ELR (cell line): ENCODE measurements around the gene PZP.
"Not testable (repeated sequence)": the region's sequence is repeated elsewhere in the genome, so short reads cannot be mapped to it uniquely, and the experiment has no call there.

Source experiments
- DNase-seq: peaks from one replicate; pipeline ENCODE4 v3.0.0-alpha.2; 2015; ENCODE audit warnings: low read depth

Gene PZP

DNA sequence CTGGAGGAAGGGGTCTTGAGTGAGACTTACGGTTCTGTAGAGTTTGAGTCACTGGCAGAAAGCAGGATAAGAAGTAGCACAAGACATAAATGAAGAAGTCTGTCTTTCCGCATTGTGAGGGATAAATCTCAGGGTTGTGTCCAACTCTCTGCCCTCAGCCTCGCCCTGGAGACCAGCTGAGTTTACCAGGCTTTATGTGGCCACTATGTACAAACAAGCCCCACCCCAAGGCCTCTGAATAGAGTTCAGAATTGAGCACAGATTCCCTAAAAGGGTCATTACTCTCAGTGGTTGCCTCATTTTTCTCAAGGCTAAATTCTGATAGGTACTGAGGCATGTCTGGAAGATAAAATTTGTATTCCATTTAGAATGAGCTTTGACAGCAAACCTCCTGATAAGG is at the start of gene PZP:
TSS of gene PZP (minus strand) at position 167 of the 400 bp plus-strand sequence. CDS start at position 113, 54 bp downstream.
- DNase-seq: no peak

GRCh38 chr12:9256758-9257405 is 48.7 kb upstream of the PZP start:
- no peak for DNase-seq

GRCh38 chr12:9256341-9256740 is 48.1 kb upstream of the PZP start:
- DNase-seq: no peak

DNA sequence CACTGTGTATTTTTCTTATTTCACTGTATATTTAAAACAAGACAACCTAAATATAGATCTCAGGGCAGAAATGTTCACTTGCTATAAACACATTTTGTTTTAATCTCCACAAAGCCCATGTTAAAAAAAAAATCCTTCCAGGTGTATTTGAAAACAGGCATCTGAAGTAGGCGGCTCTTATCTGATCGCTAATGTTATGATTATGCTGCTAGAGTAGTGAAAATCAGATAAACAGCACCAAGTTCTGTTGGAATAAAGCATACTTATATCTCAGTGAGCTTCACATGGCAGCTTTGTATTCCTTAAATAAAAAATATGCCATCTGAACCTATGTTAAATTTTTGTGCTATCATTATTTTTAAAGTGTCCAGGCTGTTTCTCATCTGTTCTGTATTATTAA is 47.6 kb upstream of the PZP start:
- DNase-seq: no peak

DNA sequence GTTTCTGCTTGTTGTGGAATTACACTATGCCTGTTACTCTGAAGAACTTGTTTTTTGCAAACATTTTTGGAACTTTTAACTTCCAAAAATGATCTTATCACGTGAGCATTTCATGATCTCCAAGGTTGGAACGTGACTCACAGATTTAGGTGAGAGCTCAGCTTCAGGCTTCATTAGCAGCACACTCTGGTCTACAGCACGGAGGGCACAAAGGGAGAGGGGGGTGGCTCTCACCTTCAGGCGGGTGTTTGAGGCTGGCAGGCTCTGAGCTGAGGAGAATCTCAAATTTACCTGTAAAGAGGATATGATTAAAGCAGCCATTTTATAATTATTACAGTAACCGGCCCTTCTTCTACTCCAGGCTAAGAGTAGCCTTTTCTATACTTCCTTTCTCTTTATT is 45.3 kb upstream of the PZP start:
- no peak for DNase-seq

DNA sequence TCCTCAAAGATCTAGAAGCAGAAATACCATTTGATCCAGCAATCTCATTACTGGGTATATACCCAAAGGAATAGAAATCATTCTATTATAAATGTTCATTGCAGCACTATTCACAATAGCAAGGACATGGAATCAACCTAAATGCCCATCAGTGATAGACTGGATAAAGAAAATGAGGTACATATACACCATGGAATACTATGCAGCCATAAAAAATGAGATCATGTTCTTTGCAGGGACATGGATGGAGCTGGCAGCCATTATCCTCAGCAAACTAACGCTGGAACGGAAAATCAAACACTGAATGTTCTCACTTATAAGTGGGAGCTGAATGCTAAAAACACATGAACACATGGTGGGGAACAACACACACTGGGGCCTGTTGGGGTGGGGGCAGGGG is 44.6 kb upstream of the PZP start:
- DNase-seq: not testable (repeated sequence)

- DNase-seq: no peak
Measured at GRCh38 chr12:9252256-9252655, 44.1 kb upstream of the PZP start.

GRCh38 chr12:9248435-9248834 is 40.2 kb upstream of the PZP start:
- DNase-seq: no peak

DNA sequence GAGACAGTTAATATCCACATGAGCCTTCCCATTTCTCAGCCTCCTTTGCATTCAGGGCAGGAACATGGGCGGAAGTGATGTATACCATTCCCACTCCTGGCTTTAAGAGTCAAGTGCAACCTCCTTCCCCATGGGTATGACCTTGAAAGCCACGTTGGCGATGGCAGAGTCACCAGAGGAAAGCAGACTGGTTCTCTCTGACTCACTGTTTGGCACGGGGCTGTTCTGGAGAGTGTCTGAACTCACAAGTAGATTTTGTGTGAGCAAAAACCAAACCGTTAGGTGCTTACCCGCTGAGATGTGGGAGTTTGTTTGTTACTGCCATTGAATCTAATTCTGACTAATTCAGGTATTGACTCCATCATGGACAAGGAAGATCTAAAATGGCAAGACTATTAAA is 36.7 kb upstream of the PZP start:
- DNase-seq: peak; percentile 4

DNA sequence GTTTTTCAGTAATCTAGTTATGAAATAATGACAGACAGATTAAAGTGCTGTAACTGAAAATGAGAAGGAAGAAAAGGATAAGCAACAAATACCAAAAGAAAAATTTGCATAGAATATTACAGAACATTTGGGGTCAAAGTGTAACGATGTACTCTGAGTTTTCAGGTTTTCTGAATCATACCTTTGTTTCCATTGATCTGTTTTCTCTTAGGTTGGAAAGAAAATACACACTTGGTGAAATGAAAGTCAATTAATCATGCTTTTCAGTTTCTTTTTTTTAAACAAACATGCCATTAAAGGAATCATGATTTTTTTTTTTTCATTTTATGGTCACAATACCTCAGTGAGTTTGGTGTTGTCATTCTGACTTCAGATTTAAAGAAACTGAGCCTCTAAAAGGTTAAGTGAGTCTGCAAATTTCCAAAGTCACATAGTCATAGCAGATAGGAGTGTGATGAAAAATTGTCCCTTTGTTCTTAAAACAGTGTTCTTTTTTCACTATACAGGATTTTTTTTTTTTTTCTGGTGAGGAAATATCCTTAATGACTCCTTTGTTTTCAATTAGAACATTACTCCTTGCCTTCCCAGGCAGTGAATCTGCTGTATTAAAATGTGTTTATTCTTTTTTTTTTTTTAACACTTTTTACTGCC is 35.9 kb upstream of the PZP start:
- DNase-seq: no peak

DNA sequence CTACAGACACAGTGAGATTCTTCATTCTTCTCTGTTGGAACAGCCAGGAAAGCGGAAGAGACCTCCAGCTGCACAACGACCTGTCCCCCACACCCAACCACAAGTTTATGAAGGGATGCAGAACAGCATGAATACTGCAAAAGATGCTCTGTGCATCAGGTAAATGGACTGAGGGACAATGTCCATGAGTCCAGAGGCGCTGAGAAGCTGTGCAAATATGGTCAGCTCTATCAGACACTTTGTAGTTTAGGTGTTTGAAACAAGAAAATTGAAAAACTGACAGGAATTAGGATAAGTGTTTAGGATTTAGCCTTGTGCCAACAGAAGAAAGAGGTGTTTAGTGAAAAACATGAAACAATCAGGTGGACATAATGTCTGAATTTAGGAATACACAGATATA is 33.1 kb upstream of the PZP start:
- DNase-seq: no peak

DNA sequence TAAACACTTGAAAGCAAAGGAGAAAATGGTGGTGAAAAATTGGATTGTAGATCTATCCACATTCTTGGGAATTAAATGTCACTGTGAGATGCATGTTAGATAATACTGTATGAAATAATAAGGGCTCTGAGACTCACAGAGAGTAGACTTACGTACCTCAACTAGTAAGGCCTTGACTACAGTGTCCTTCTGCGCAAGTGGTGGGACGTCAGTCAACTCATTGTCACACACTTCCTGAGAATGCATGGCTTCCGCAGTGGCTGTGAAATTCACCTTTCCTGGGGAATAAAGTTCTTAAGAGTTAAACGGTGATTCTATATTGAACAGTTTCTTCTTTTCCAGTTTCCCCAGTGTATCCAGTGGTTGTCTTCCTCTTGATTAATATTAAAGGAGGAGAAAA is 32.6 kb upstream of the PZP start:
- DNase-seq: no peak

GRCh38 chr12:9240004-9240635 is 31.9 kb upstream of the PZP start:
- DNase-seq: not testable (repeated sequence)

DNA sequence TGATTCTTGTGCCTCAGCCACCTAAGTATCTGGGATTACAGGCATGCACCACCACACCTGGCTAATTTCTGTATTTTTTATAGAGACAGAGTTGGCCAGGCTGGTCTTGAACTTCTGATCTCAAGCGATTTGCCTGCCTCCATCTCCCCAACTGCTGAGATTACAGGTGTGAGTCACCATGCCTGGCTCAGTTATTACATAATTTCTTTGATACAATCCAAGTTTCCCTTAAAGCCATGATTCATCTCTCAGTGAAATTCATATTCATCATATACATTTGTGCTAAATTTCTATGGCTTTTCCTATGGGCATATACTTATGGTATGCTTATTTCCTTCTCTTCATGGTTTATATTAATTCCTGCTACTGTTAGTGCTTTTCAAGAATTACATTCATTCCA is 29.1 kb upstream of the PZP start:
- peak; percentile 15 for DNase-seq

GRCh38 chr12:9235519-9235918 is 27.3 kb upstream of the PZP start:
- no peak for DNase-seq

DNA sequence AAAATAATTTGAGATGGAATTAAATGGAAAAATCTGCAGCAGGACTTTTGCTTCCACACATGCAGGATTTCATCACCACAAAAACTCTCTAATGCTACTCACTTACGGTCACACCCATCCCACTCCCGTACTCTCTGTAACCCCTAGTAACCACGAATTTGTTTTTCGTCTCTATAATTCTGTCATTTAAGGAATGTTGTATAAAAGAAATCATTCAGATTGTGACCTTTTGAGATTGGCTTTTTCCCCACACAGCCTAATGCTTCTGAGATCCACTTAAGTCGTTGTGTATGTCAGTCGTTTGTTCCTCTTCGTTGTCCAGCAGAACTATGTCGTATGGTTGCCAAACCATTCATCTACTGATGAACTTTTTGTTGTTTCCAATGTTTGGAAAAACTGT is 19.8 kb upstream of the PZP start:
- DNase-seq: no peak

DNA sequence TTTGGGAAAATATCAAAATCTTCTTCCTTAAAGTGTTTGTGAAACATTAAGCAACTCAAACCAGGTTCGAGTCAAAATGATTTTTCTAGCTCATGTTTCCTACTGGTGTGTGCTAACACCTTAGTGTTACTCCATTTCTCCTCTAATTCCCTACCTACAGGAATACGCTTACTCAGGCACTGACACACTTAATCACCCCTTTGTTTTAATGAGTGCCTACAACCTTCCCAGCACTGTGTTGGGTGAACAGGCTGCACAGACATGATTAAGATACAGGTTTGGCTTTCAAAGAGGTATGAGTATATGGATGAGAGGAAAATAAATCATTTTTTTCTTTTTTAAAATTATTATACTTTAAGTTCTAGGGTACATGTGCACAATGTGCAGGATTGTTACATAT is 15.6 kb upstream of the PZP start:
- no peak for DNase-seq

- DNase-seq: no peak
Measured at GRCh38 chr12:9221483-9221882, 13.3 kb upstream of the PZP start.

DNA sequence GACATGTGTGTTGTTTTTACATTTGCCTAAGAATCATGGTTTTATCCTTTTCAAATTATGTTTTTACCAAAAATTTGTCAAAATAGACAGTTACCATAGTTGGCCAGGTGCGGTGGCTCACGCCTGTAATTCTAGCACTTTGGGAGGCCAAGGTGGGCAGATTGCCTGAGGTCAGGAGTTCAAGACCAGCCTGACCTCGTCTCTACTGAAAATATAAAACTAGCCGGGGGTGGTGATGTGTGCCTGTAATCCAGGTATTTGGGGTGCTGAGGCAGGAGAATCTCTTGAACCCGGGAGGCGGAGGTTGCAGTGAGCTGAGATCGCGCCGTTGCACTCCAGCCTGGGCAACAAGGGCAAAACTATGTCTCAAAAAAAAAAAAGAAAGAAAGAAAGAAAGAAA is 12.8 kb upstream of the PZP start:
- DNase-seq: not testable (repeated sequence)

DNA sequence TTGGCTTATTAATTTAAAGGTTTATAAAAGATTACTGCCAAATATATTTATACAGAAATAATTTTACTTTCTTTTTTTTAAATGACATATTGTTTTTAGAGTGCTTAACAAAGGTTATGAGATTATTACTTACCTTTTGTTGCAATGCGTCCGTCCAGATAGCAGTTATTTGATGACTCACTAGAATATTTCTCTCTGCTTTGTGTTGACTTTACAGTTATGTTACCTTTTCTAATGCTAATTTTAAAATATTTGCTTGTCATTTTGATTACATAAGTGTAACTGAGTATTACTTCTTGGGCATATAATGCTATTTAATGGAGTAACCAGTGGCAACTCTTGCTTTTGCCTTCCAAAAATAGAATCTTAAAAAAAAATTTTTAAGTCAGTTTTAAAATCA is 6.3 kb upstream of the PZP start:
- no peak for DNase-seq

DNA sequence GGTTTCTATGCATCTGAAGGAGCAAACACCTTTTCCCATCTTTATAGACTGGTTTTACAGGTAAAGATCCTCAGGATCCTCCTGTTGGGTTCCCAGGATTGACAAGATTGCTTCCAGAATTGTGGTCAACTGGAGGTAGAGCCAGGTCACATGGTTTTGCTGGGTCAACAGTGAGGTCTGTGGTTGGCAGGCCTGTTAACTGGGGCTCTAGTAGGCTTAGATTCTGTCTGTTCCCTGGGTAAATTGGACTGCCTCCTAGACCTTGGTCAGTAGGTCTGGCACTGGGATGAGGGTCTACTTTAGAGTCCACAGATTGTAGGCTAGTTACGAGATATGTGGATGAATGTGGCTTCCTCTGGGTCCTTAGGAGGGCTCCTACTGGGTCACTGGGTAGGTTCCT is 3.5 kb upstream of the PZP start:
- DNase-seq: no peak

DNA sequence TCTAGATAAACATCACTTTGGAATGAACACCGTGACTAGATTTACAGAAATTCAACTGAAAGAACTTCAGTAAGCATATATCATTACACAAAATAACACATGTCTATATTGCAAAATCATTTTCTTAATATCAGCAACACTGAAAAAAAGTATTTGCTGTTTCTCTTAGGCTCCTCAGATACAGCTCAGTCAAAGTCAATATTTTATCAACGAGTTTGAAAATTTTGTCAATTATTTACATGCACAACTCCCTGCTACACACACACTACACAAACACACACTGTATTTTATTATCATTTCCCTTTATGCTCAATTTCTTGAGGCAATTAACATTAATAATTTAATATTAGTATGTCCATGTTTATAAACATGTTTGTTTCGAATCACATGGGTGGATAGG is 3.8 kb downstream of the PZP start:
- no peak for DNase-seq

GRCh38 chr12:9198012-9198411 is 10.2 kb downstream of the PZP start:
- DNase-seq: no peak

DNA sequence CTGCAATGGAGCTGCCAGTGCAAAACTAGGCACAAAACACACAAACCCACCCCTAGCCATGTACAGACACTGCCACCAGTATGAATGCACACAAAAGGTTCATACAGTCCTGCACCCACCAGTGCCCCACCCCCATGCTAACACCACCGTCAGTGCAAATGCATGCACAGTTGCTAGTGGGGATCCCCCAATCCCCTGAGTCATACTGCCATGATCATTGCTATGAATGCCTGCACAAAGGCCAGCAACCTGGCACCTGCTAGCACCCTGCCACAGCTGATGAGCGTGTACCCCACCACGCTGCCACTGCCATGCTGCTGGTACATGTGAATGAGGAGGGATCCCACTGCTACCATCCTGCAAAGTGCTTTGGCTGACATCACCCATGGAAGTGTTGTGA is 23.9 kb downstream of the PZP start:
- DNase-seq: no peak
